Common myeloid progenitor, CD34-positive (primary cell): ENCODE measurements around the gene PLCB3.

Source experiments
- CTCF ChIA-PET: fragments of 350-600 bp; sonication (Branson Sonifier 250); formaldehyde crosslinking; loops from one replicate; lab custom pipeline; 2021; ENCODE audit warnings: antibody characterized with exemption; lab: Charles Lee
- POLR2A ChIA-PET: fragments of 350-600 bp; sonication (Branson Sonifier 250); formaldehyde crosslinking; loops from one replicate; lab custom pipeline; 2021; ENCODE audit warnings: antibody characterized with exemption; lab: Charles Lee
- DNase-seq, 3 donors: peaks; one replicate each; pipeline versions ENCODE4 v3.0.0 to v3.0.0-alpha.2; 2013
- H3K27ac ChIP-seq, 2 experiments: 1 replicate in 1 of 2; 2 replicates in 1 of 2; pipeline ENCODE4 v1.7.0; 2013; ENCODE audit warnings: inconsistent platforms in 2 of 2, low read length in 2 of 2, mild to moderate bottlenecking in 2 of 2, low read depth in 1 of 2, moderate library complexity in 1 of 2; ENCODE audit not compliant: severe bottlenecking in 2 of 2, insufficient read depth in 1 of 2, poor library complexity in 1 of 2
- H3K27me3 ChIP-seq, 5 experiments: replicated peaks in 2 of 5; 1 replicate in 3 of 5; 2 replicates in 2 of 5; pipeline versions ENCODE4 v1.6.1 to v1.7.0; 2013; ENCODE audit warnings: low read length in 4 of 5, mild to moderate bottlenecking in 2 of 5, moderate library complexity in 2 of 5, inconsistent platforms in 1 of 5; ENCODE audit not compliant: insufficient read depth in 5 of 5, control insufficient read depth in 4 of 5
- H3K36me3 ChIP-seq, 4 experiments: 1 replicate in 2 of 4; 2 replicates in 2 of 4; pipeline versions ENCODE4 v1.6.1 to v1.7.0; 2013; ENCODE audit warnings: low read length in 3 of 4, control low read depth in 1 of 4, mild to moderate bottlenecking in 1 of 4; ENCODE audit not compliant: control insufficient read depth in 4 of 4, insufficient read depth in 4 of 4
- H3K4me1 ChIP-seq, 4 experiments: 1 replicate in 3 of 4; 2 replicates in 1 of 4; pipeline versions ENCODE4 v1.6.1 to v1.7.1; 2013; ENCODE audit warnings: low read length in 3 of 4, mild to moderate bottlenecking in 3 of 4, control low read depth in 1 of 4, inconsistent platforms in 1 of 4, moderate library complexity in 1 of 4; ENCODE audit not compliant: control insufficient read depth in 4 of 4, insufficient read depth in 4 of 4; ENCODE audit errors: control extremely low read depth in 1 of 4
- H3K4me3 ChIP-seq, 7 experiments: 1 replicate in 4 of 7; 2 replicates in 3 of 7; pipeline versions ENCODE4 v1.5.1 to v1.7.0; 2013; ENCODE audit warnings: mild to moderate bottlenecking in 7 of 7, low read length in 6 of 7, moderate library complexity in 6 of 7, inconsistent platforms in 2 of 7, low read depth in 2 of 7, control low read depth in 1 of 7; ENCODE audit not compliant: insufficient read depth in 4 of 7, control insufficient read depth in 1 of 7; ENCODE audit errors: extremely low read depth in 1 of 7
- H3K9me3 ChIP-seq, 5 experiments: 1 replicate in 4 of 5; 2 replicates in 1 of 5; pipeline versions ENCODE4 v1.6.1 to v1.7.1; 2013; ENCODE audit warnings: low read length in 4 of 5, mild to moderate bottlenecking in 2 of 5, inconsistent platforms in 1 of 5, low read depth in 1 of 5, moderate library complexity in 1 of 5; ENCODE audit not compliant: control insufficient read depth in 4 of 5, insufficient read depth in 2 of 5; ENCODE audit errors: control extremely low read depth in 1 of 5
- WGBS: methylation state at CpG from one replicate; pipeline ENCODE4 v1.1.5; 2013; ENCODE audit not compliant: insufficient coverage; 5-methylcytosine and 5-hydroxymethylcytosine counted together

The PLCB3 gene

DNA sequence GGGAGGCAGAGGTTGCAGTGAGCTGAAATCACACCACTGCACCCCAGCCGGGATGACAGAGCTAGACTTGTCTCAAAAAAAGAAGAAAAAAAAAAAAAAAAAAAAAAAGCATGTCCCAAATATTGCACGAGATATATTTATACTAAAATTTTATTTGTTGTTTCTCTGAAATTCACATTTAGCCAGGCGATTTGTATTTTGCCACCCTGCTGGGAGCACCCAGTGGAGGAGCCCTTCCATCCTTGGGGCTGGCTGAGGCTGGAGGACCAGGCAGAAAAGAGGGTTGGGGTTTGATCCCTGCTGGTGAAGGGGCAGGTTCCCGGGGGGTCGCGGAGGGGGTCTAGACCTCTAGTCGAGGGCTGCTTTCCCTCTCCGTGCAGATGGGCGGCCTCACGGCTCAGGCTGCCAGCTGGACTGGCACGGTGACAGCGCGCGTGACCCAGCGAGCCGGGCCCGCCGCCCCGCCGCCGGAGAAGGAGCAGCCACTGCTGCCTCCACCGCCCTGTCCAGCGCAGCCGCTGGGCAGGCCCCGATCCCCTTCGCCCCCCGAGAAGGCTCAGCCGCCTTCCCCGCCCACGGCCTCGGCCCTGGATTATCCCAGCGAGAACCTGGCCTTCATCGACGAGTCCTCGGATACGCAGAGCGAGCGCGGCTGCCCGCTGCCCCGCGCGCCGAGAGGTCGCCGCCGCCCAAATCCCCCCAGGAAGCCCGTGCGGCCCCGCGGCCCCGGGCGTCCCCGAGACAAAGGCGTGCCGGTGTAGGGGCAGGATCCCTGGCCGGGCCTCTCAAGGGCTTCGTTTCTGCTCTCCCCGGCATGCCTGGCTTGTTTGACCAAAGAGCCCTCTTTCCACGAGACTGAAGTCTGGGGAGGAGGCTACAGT, 47.9 kb downstream of the PLCB3 start:
- ChIA-PET POLR2A (no interaction called here), CTCF (interaction anchor here (0.7 to 2.9 kb wide), 5 partner anchors 10 to 93 kb away, joined by 3 to 10 read pairs (median 4); partner anchors contain the start of gene FERMT3)
- H3K4me1 ChIP-seq: peaks cover 0 to 41% (median 33%) of the 10 kb centered on the region in 4 experiments
- H3K27ac ChIP-seq: no peak overlapping the region
- no peaks in the 10 kb centered on the region for H3K36me3 ChIP-seq
- DNase-seq: peak in 2 of 3 donors; percentile 33 to 57
- peak overlapping the region in 5 of 7 experiments; percentile 6 to 66 (median 40) for H3K4me3 ChIP-seq
- no peaks in the 10 kb centered on the region for H3K9me3 ChIP-seq
- WGBS: under 1% methylated on average over 52 of the region's 60 CpGs
- H3K27me3 ChIP-seq: peaks cover 14 to 73% (median 51%) of the 10 kb centered on the region in 5 experiments

DNA sequence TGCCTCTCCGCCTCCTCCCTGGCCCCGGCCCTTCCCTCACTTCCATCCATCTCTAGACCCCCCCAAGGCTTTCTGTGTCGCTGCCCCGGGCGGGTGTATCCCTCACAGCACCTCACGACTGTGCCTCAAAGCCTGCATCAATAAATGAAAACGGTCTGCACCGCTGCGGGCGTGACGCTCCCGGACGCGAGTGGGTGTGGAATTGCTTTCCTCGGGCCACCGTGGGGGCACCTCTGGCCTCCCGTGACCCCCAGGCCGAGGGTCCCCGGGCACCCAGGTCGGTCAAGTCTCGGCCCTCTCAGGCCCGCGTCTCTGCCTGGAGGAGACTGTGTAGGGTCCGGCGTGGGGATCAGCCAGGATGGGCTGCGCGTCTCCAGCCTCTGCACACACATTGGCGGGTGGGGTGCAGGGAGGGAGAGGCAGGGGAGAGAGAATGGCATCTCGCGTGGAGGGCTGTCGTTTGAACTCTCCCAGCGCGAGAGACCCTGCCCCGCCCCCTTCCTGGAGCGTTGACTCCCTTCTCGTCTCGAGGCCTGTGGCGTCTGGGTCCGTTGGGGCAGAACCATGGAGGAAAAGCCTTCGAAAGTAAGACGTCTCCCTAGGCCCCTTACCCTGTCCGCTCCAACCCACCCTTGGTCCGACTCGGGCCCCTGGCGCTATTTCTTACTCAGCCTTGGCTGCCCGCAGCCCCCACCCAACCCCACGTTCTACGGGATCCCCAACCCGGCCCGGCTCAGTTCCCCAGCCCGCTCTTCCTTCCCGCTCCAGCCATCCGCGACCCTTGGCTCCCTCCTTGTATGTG, 48.7 kb downstream of the PLCB3 start, which contains the start of gene CATSPERZ:
CATSPERZ (plus strand) TSS at position 512 of the 802 bp plus-strand sequence; CDS start at position 565, 53 bp downstream.
- ChIA-PET CTCF (interaction anchor here (0.8 to 5.4 kb wide), 19 partner anchors 9 to 118 kb away, joined by 3 to 123 read pairs (median 5); partner anchors contain the start of genes FERMT3, GPR137, KCNK4 and PLCB3), POLR2A (no interaction called here)
- Histone ChIP-seq H3K9me3 (no peaks in the 10 kb centered on the region), H3K27me3 (peaks cover 11 to 65% (median 49%) of the 10 kb centered on the region in 5 experiments), H3K27ac (no peak within 1 kb of the TSS), H3K4me3 (peak within 1 kb of the TSS in 6 of 7 experiments; percentile 20 to 67 (median 45)), H3K4me1 (peaks cover 0 to 47% (median 39%) of the 10 kb centered on the region in 4 experiments), H3K36me3 (no peaks in the 10 kb centered on the region)
- peak in 1 of 3 donors; percentile 26 for DNase-seq
- 3% methylated on average over 48 of the region's 54 CpGs for WGBS

- H3K27me3 ChIP-seq: peaks cover 0 to 32% (median 20%) of the 10 kb centered on the region in 5 experiments
- no peak for DNase-seq
- ChIA-PET POLR2A (interaction anchor here (1.1 to 2.5 kb wide), 5 partner anchors 14 to 99 kb away, joined by 5 to 26 read pairs (median 12); partner anchors contain the start of genes CCDC88B, FERMT3, PRDX5 and TRMT112), CTCF (interaction anchor here (0.8 to 5.4 kb wide), 23 partner anchors 13 to 137 kb away, joined by 3 to 123 read pairs (median 5); partner anchors contain the start of genes FERMT3, KCNK4, MACROD1 and PLCB3)
- peaks cover 7 to 49% (median 45%) of the 10 kb centered on the region in 4 experiments for H3K4me1 ChIP-seq
- peak overlapping the region in 1 of 7 experiments; percentile 77 for H3K4me3 ChIP-seq
- 93% methylated on average over 8 of the region's 13 CpGs for WGBS
- H3K9me3 ChIP-seq: no peaks in the 10 kb centered on the region
- peaks cover 0 to 5% (median 2%) of the 10 kb centered on the region in 4 experiments for H3K36me3 ChIP-seq
- H3K27ac ChIP-seq: no peak overlapping the region
Observed at GRCh38 chr11:64303109-64304031, 52.0 kb downstream of the PLCB3 start.

DNA sequence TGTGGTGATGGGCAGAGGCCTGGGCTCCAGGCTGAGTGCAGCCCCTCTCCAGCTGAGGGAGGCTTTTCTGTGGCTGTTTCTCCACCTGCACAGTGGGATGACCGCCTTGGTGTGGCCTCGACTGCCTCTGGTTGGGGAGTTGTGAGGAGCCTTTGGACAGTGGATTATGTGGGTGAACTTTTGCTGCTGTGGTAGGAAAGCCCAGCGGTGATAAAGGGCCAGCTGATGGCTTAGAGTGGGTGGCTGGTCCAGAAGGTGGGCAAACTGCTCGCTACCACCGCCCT, 52.6 kb downstream of the PLCB3 start:
- CTCF ChIA-PET: interaction anchor here (0.8 to 5.4 kb wide), 25 partner anchors 13 to 138 kb away, joined by 3 to 123 read pairs (median 4); partner anchors contain the start of genes DNAJC4, FERMT3, KCNK4 and MACROD1
- no peaks in the 10 kb centered on the region for H3K9me3 ChIP-seq
- H3K4me3 ChIP-seq: peak overlapping the region in 5 of 7 experiments; percentile 77 to 92 (median 85)
- POLR2A ChIA-PET: interaction anchor here (0.7 to 2.5 kb wide), 6 partner anchors 14 to 100 kb away, joined by 3 to 26 read pairs (median 9); partner anchors contain the start of genes CCDC88B, FERMT3, PRDX5 and TRMT112
- H3K27ac ChIP-seq: no peak overlapping the region
- peaks cover 7 to 49% (median 45%) of the 10 kb centered on the region in 4 experiments for H3K4me1 ChIP-seq
- no peak for DNase-seq
- 63% methylated on average over 2 of the region's 5 CpGs for WGBS
- H3K36me3 ChIP-seq: peaks cover 0 to 5% (median 2%) of the 10 kb centered on the region in 4 experiments
- H3K27me3 ChIP-seq: peaks cover 0 to 26% (median 15%) of the 10 kb centered on the region in 5 experiments

DNA sequence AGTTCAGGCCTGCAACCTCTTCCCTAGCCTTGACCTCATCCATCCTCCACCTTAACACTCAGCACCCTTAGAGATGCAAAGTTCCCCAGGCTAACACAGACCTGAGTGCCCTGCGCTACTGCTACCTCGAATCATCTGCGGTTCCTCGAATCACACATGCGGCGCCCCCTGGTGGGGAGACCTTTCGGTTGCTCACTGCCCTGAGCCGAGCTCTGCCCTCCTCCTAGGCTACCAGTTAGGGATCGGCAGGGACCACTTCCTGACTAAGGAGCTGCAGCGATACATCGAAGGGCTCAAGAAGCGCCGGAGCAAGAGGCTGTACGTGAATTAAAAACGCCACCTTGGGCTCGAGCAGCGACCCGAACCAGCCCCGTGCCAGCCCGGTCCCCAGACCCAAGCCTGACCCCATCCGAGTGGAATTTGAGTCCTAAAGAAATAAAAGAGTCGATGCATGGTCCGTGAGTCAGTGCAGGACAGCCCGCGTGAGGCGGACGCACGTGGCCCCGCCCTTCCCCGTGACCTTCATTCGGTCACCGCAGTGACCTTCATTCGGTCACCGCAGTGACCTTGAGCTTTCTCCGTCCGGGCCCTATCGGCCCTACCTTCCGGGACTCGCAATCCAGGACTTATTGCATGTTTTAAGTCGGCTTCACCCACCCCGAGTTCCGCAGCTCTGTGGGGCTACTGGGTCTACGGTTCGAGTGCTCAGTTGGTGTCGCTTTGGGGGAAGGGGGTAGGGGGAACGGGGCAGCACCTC, 53.2 kb downstream of the PLCB3 start:
- peaks cover 7 to 44% (median 40%) of the 10 kb centered on the region in 4 experiments for H3K4me1 ChIP-seq
- under 1% methylated on average over 35 of the region's 46 CpGs for WGBS
- H3K27ac ChIP-seq: peak overlapping the region; percentile 40 to 82
- peaks cover 0 to 20% (median 13%) of the 10 kb centered on the region in 5 experiments for H3K27me3 ChIP-seq
- peaks cover 0 to 5% (median 2%) of the 10 kb centered on the region in 4 experiments for H3K36me3 ChIP-seq
- POLR2A ChIA-PET: interaction anchor here (0.6 to 2.5 kb wide), 8 partner anchors 13 to 100 kb away, joined by 3 to 26 read pairs (median 6); partner anchors contain the start of genes CCDC88B, FERMT3, PRDX5 and TRMT112
- CTCF ChIA-PET: interaction anchor here (0.8 to 5.4 kb wide), 28 partner anchors 12 to 139 kb away, joined by 3 to 123 read pairs (median 4); partner anchors contain the start of genes BAD, DNAJC4, FERMT3 and FKBP2
- H3K4me3 ChIP-seq: peak overlapping the region; percentile 52 to 92 (median 78)
- no peaks in the 10 kb centered on the region for H3K9me3 ChIP-seq
- DNase-seq: peak; percentile 90 to 94 (median 91)
